HEK293T (cell line): ENCODE measurements around the gene ATP2B2.

Source experiments
- BHLHE40 ChIP-seq: fragments of 450-650 bp; IDR thresholded peaks from 2 replicates; pipeline ENCODE4 v1.6.1; 2016; ENCODE audit warnings: mild to moderate bottlenecking, moderate library complexity, borderline replicate concordance
- ELF4 ChIP-seq: fragments of 450-650 bp; IDR thresholded peaks from 2 replicates; pipeline ENCODE4 v1.6.1; 2017; ENCODE audit warnings: antibody characterized with exemption
- FOXA1 ChIP-seq: fragments of 450-650 bp; IDR thresholded peaks from 2 replicates; pipeline ENCODE4 v1.6.1; 2016; ENCODE audit warnings: mild to moderate bottlenecking
- FOXK2 ChIP-seq: fragments of 450-650 bp; IDR thresholded peaks from 2 replicates; pipeline ENCODE4 v1.6.1; 2016; ENCODE audit warnings: mild to moderate bottlenecking
- FOXM1 ChIP-seq: fragments of 450-650 bp; IDR thresholded peaks from 2 replicates; pipeline ENCODE4 v1.6.1; 2017; ENCODE audit warnings: mild to moderate bottlenecking, borderline replicate concordance
- HDGF ChIP-seq: fragments of 450-650 bp; IDR thresholded peaks from 2 replicates; pipeline ENCODE4 v1.6.1; 2017; ENCODE audit warnings: antibody characterized with exemption, borderline replicate concordance
- L3MBTL2 ChIP-seq: fragments of 450-650 bp; conservative IDR thresholded peaks from 2 replicates; pipeline ENCODE4 v1.6.1; 2016; ENCODE audit warnings: mild to moderate bottlenecking
- LEF1 ChIP-seq: fragments of 450-650 bp; IDR thresholded peaks from 2 replicates; pipeline ENCODE4 v1.6.1; 2017; ENCODE audit warnings: mild to moderate bottlenecking, borderline replicate concordance
- NFRKB ChIP-seq: fragments of 450-650 bp; IDR thresholded peaks from 2 replicates; pipeline ENCODE4 v1.6.1; 2016; ENCODE audit warnings: mild to moderate bottlenecking, moderate library complexity
- PKNOX1 ChIP-seq: fragments of 450-650 bp; IDR thresholded peaks from 2 replicates; pipeline ENCODE4 v1.6.1; 2016
- SP1 ChIP-seq: fragments of 450-650 bp; IDR thresholded peaks from 2 replicates; pipeline ENCODE4 v1.6.1; 2017
- SUZ12 ChIP-seq: fragments of 450-650 bp; IDR thresholded peaks from 2 replicates; pipeline ENCODE4 v1.6.1; 2016; ENCODE audit warnings: mild to moderate bottlenecking
- TARDBP ChIP-seq: fragments of 450-650 bp; IDR thresholded peaks from 2 replicates; pipeline ENCODE4 v1.6.1; 2016
- ZNF384 ChIP-seq: fragments of 450-650 bp; IDR thresholded peaks from 2 replicates; pipeline ENCODE4 v1.6.1; 2016

GRCh38 chr3:10551821-10552630 lies 46.6 kb upstream of the ATP2B2 start:
- TF ChIP-seq NFRKB, result no peak
- TF ChIP-seq HDGF, result no peak
- no peak for TF ChIP-seq TARDBP
- no peak for TF ChIP-seq SP1
- no peak for TF ChIP-seq FOXA1
- no peak for TF ChIP-seq FOXM1
- no peak for TF ChIP-seq BHLHE40
- no peak for TF ChIP-seq FOXK2
- TF ChIP-seq ZNF384, result no peak
- no peak for TF ChIP-seq LEF1
- TF ChIP-seq PKNOX1, result no peak
- no peak for TF ChIP-seq L3MBTL2
- no peak for TF ChIP-seq ELF4
- no peak for TF ChIP-seq SUZ12
